Epithelial cell of proximal tubule (primary cell): ENCODE results near the gene LYAR. TPM values are rescaled to one million over a fixed set of nuclear protein-coding genes. Genes with fewer than 3 reads are reported as not detected.

Experiments
- DNase-seq: peaks from one replicate; pipeline ENCODE4 v3.0.0-alpha.2; 2011; ENCODE audit warnings: low read depth
- H3K4me3 ChIP-seq: 2 replicates; pipeline ENCODE4 v1.5.1; 2011; ENCODE audit warnings: low read depth, mild to moderate bottlenecking, low read length
- total RNA-seq: library from RNA; depleted of rRNA; stranded (reverse); fragments of >200 nt; gene quantifications from 2 replicates; pipeline ENCODE4 v1.2.3, GENCODE V29; 2015
- TF ChIP-seq, protein P1 (sequence below): conservative IDR thresholded peaks from 2 replicates; pipeline ENCODE4 v1.5.1; 2012; ENCODE audit warnings: low read depth, mild to moderate bottlenecking, low read length

LYAR gene
- total RNA-seq, 1 donor from 2014 or later = 35.1 TPM

GRCh38 chr4:4281787-4282186, 8.2 kb downstream of the LYAR start:
- no peak overlapping the region for H3K4me3 ChIP-seq
- TF ChIP-seq, protein P1, sequence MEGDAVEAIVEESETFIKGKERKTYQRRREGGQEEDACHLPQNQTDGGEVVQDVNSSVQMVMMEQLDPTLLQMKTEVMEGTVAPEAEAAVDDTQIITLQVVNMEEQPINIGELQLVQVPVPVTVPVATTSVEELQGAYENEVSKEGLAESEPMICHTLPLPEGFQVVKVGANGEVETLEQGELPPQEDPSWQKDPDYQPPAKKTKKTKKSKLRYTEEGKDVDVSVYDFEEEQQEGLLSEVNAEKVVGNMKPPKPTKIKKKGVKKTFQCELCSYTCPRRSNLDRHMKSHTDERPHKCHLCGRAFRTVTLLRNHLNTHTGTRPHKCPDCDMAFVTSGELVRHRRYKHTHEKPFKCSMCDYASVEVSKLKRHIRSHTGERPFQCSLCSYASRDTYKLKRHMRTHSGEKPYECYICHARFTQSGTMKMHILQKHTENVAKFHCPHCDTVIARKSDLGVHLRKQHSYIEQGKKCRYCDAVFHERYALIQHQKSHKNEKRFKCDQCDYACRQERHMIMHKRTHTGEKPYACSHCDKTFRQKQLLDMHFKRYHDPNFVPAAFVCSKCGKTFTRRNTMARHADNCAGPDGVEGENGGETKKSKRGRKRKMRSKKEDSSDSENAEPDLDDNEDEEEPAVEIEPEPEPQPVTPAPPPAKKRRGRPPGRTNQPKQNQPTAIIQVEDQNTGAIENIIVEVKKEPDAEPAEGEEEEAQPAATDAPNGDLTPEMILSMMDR = no peak
- no peak for DNase-seq

DNA sequence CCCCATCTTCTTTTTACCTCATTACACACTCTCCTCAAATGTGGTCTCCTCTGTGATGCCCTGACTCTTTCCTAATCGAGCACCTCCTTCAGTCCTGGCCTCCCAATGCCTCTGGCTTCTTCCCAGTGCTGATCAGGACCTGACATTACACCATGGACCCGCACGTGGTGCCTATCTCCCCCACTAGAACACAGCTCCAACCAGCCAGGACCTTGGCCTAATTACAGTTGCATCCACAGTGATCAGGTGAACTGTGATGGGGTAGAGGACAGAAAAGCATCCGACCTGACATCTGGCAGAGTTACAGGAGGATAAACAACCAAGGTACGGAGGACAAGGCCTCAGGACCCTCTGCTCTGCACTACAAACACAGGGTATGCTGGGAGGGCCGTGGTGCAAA, 12.4 kb downstream of the LYAR start:
- TF ChIP-seq, protein P1 = no peak

GRCh38 chr4:4274226-4274625, 15.7 kb downstream of the LYAR start:
- DNase-seq = no peak
- TF ChIP-seq, protein P1 = no peak
- H3K4me3 ChIP-seq = no peak overlapping the region

More for the DNA sequence above, 12.4 kb downstream of the LYAR start:
- no peak overlapping the region for H3K4me3 ChIP-seq
- no peak for DNase-seq

DNA sequence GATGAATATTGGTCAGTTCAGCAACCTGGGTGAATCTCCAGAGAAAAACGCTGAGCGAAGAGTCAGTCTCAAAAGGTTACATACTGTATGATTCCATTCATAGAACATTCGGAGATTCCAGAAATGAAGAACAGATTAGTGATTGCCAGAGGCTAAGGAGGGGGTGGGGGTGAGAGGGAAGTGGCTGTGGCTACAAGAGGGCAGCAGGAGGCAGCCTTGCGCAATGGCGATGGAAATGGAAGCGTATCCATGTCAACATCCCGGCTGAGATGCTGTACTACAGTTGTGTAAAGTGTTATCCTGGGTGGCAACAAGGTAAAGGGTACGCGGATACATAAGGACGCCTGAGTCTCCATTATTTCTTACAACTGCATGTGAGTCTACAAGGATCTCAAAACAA, 18.0 kb downstream of the LYAR start:
- no peak for DNase-seq
- H3K4me3 ChIP-seq = no peak overlapping the region
- TF ChIP-seq, protein P1 = peak; percentile 14

DNA sequence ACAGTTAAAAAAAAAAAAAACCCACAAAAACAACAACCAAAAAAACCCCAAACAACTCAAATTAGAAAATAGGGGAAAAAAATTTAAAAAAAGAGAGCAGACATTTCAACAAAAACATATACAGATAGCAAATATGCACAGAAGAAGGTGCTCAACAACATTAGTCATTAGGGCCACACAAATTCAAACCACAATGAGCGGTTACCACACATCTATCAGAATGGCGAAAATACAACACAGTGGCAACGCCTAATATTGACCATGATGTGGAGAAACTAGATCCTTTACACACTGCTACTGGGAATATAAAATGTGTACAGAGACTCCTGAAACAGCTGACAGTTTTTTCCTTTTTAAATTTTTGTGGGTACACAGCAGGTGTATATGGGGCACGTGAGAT, 19.4 kb downstream of the LYAR start:
- DNase-seq = no peak
- TF ChIP-seq, protein P1 = no peak
- H3K4me3 ChIP-seq = no peak overlapping the region

DNA sequence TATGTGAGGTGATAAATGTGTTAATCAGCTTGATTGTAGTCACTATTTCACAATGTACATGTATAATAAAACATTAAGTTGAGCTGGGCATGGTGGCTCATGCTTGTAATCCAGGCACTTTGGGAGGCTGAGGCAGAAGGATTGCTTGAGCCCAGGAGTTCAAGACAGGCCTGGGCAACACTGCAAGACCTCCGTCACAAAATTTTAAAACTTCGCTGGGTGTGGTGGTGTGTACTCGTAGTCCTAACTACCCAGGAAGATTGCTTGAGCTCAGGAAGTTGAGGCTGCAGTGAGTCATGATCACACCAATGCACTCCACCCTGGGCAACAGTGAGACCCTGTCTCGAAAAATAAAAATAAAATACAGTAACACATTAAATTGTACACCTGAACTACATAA, 20.1 kb downstream of the LYAR start:
- DNase-seq = no peak
- H3K4me3 ChIP-seq = no peak overlapping the region
- TF ChIP-seq, protein P1 = no peak

GRCh38 chr4:4269331-4269731, 20.6 kb downstream of the LYAR start:
- no peak for DNase-seq
- TF ChIP-seq, protein P1 = no peak
- no peak overlapping the region for H3K4me3 ChIP-seq
